ENCODE results near the gene ZNF548.
A peak's percentile ranks its signal among the peaks of the same experiment; 100 is the strongest.

ZNF548 gene

DNA sequence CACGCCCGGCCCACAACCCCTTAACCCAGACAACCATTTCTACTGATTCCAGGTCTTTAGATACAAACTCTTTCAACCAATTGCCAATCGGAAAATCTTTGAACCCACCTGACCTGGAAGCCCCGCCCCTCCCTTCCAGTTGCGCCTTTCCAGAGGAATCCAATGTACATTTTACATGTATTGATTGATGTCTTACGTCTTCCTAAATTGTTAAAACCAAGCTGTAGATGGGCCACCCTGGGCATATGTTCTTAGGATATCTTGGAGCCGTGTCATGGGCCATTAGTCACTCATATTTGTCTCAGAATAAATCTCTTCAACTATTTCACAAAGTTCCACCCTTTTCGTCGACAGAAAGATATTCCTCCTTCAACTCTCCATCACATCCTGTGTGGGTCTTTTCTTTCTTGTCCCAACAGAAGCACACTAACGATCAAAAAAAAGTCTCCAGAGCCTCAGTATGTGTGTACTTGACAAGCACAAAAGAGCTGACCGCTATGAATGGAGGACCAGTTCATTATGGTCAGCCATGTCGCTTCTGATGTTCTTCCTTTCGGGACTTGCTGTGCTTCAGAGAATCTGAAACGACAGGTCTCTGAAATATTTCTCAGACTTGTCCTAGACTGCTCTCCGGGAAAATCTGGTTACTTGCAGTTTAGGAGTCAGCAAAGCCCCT, 44.9 kb downstream of the ZNF548 start:
- Histone ChIP-seq H3K27me3 (ENCODE audit: control insufficient read depth in 5 of 5, insufficient read depth in 4 of 5, low read length in 5 of 5) (no peaks in the 10 kb centered on the region), H3K4me1 (ENCODE audit: control insufficient read depth in 5 of 5, insufficient read depth in 5 of 5, low read length in 5 of 5) (peaks cover 4 to 22% (median 19%) of the 10 kb centered on the region in 5 donors), H3K9ac (ENCODE audit: low read length in 5 of 5) (peak overlapping the region in 4 of 5 donors; percentile 83 to 91 (median 88)), H3K36me3 (ENCODE audit: control insufficient read depth in 5 of 5, insufficient read depth in 5 of 5, low read length in 5 of 5) (peaks cover 0 to 14% (median 11%) of the 10 kb centered on the region in 5 donors), H3K4me3 (ENCODE audit: low read depth in 1 of 5, low read length in 5 of 5) (peak overlapping the region; percentile 79 to 96 (median 94)), H3K9me3 (ENCODE audit: control insufficient read depth in 5 of 5, low read length in 5 of 5) (peaks cover 0 to 6% (median 0%) of the 10 kb centered on the region in 5 donors), H3K27ac (ENCODE audit: low read depth, low read length) (no peak overlapping the region)

DNA sequence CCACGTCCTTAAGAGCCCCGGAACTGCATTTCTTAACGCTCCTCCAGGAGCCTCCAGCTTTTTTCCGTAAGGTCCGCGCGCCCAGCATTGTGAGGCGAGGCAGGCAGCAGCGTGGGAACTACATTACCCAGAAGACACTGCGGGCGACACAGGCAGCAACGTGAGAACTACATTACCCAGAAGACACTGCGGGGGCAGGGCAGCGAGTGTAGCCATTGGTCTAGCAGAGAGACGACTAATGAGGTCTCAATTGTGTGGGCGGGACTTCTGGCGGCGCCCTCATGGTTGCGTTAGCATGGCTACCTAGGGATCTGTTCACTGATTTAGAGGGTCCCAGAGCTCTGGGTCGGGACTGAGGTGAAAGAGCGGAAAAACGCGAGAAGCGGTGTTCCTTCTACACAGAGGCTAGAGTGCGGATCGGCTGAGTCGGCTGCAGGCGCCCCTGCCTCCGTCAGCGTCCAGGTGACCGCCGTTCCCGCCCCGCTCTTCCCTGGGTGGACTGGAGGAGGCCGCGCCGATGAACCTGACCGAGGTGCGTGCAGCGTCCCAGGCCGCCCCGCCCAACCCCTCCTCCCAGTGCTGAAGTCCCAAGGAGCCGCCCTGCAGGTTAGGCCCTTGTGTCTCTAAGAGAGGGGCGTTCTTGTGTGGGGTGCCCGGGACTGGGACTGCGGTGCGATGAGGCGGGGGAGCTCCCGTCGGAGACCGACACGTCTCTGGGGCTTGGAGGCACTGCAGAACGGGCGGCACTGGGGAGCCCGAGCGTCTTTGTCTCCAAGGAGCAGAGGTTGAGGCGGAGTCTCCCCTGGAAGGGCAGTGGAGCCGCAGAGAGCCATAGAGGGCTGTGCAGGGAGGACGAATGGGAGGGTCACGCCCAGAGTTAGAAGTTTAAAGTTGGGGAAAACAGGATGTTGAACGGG, 45.7 kb downstream of the ZNF548 start, which contains the start of gene ZNF749:
Gene ZNF749, plus strand, starts transcription at position 264 of the 917 bp plus-strand sequence. Its CDS starts 254 bp downstream, at position 518.
- Histone ChIP-seq H3K9ac (ENCODE audit: low read length in 5 of 5) (peak within 1 kb of the TSS; percentile 38 to 91 (median 87)), H3K27ac (ENCODE audit: low read depth, low read length) (no peak within 1 kb of the TSS), H3K4me1 (ENCODE audit: control insufficient read depth in 5 of 5, insufficient read depth in 5 of 5, low read length in 5 of 5) (peaks cover 4 to 22% (median 19%) of the 10 kb centered on the region in 5 donors)

GRCh38 chr19:57436417-57436816, 46.8 kb downstream of the ZNF548 start:
- Histone ChIP-seq H3K27me3 (ENCODE audit: control insufficient read depth in 5 of 5, insufficient read depth in 4 of 5, low read length in 5 of 5) (no peaks in the 10 kb centered on the region), H3K9ac (ENCODE audit: low read length in 5 of 5) (peak overlapping the region in 2 of 5 donors; percentile 83 to 87), H3K4me1 (ENCODE audit: control insufficient read depth in 5 of 5, insufficient read depth in 5 of 5, low read length in 5 of 5) (peaks cover 4 to 22% (median 19%) of the 10 kb centered on the region in 5 donors), H3K9me3 (ENCODE audit: control insufficient read depth in 5 of 5, low read length in 5 of 5) (peaks cover under 1 to 20% (median 4%) of the 10 kb centered on the region in 5 donors), H3K4me3 (ENCODE audit: low read depth in 1 of 5, low read length in 5 of 5) (peak overlapping the region; percentile 83 to 96 (median 94)), H3K27ac (ENCODE audit: low read depth, low read length) (no peak overlapping the region), H3K36me3 (ENCODE audit: control insufficient read depth in 5 of 5, insufficient read depth in 5 of 5, low read length in 5 of 5) (peaks cover 0 to 14% (median 11%) of the 10 kb centered on the region in 5 donors)

More for the DNA sequence above, 45.7 kb downstream of the ZNF548 start, which contains the start of gene ZNF749:
- Histone ChIP-seq H3K36me3 (ENCODE audit: control insufficient read depth in 5 of 5, insufficient read depth in 5 of 5, low read length in 5 of 5) (peaks cover 0 to 14% (median 11%) of the 10 kb centered on the region in 5 donors), H3K4me3 (ENCODE audit: low read depth in 1 of 5, low read length in 5 of 5) (peak within 1 kb of the TSS; percentile 83 to 96 (median 94)), H3K27me3 (ENCODE audit: control insufficient read depth in 5 of 5, insufficient read depth in 4 of 5, low read length in 5 of 5) (no peaks in the 10 kb centered on the region), H3K9me3 (ENCODE audit: control insufficient read depth in 5 of 5, low read length in 5 of 5) (peaks cover 0 to 12% (median 1%) of the 10 kb centered on the region in 5 donors)

DNA sequence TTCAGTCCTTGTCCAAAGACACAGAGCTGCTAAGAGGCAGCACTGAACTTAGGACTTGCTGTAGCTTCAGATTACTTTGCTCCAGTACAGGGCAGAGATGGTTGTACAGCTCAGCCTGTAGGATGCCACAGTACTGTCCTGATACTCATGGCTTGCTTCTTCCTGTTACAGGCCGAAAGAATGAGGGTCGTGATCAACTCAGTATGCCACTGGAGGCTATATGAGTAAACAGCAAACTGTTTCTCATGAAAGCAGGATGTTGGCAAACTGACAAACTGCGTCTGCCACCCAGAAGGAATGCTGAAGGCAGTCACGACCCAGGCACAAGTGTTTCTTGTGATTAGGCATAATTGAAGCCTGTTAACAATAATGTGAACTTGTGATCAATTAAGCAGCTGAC, 48.3 kb downstream of the ZNF548 start:
- peaks cover 0 to 24% (median 15%) of the 10 kb centered on the region in 5 donors for H3K36me3 ChIP-seq (ENCODE audit: control insufficient read depth in 5 of 5, insufficient read depth in 5 of 5, low read length in 5 of 5)
- no peak overlapping the region for H3K4me3 ChIP-seq (ENCODE audit: low read depth in 1 of 5, low read length in 5 of 5)
- no peak overlapping the region for H3K9ac ChIP-seq (ENCODE audit: low read length in 5 of 5)

DNA sequence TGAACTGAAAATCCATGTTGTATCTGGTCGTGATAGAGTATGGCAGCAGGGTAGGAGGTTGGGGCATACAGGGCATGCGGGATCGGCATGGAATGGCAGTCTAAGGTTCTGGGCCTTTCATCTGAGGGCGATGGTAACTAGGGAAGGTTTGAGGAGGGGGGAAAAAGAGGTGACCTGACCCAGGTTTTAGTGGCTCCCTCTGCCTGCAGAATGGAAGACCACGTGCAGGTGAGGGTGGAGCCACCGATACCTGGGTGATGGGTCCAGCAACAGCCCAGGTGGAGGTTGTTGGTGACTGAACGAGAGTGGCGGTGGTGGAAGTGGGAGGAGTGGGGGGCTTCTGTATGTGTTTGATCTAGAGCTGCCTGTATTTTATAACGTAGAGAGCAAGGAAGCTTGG, 49.3 kb downstream of the ZNF548 start:
- H3K4me1 ChIP-seq (ENCODE audit: control insufficient read depth in 5 of 5, insufficient read depth in 5 of 5, low read length in 5 of 5): peaks cover 5 to 22% (median 19%) of the 10 kb centered on the region in 5 donors
- peaks cover 3 to 34% (median 25%) of the 10 kb centered on the region in 5 donors for H3K36me3 ChIP-seq (ENCODE audit: control insufficient read depth in 5 of 5, insufficient read depth in 5 of 5, low read length in 5 of 5)
- no peaks in the 10 kb centered on the region for H3K27me3 ChIP-seq (ENCODE audit: control insufficient read depth in 5 of 5, insufficient read depth in 4 of 5, low read length in 5 of 5)
- no peak overlapping the region for H3K9ac ChIP-seq (ENCODE audit: low read length in 5 of 5)
- peaks cover 14 to 44% (median 21%) of the 10 kb centered on the region in 5 donors for H3K9me3 ChIP-seq (ENCODE audit: control insufficient read depth in 5 of 5, low read length in 5 of 5)
- peak overlapping the region in 1 of 5 donors; percentile 15 for H3K4me3 ChIP-seq (ENCODE audit: low read depth in 1 of 5, low read length in 5 of 5)
- H3K27ac ChIP-seq (ENCODE audit: low read depth, low read length): no peak overlapping the region

More for the DNA sequence above, 48.3 kb downstream of the ZNF548 start:
- Histone ChIP-seq H3K27ac (ENCODE audit: low read depth, low read length) (no peak overlapping the region), H3K4me1 (ENCODE audit: control insufficient read depth in 5 of 5, insufficient read depth in 5 of 5, low read length in 5 of 5) (peaks cover 4 to 22% (median 19%) of the 10 kb centered on the region in 5 donors), H3K9me3 (ENCODE audit: control insufficient read depth in 5 of 5, low read length in 5 of 5) (peaks cover 4 to 34% (median 12%) of the 10 kb centered on the region in 5 donors), H3K27me3 (ENCODE audit: control insufficient read depth in 5 of 5, insufficient read depth in 4 of 5, low read length in 5 of 5) (no peaks in the 10 kb centered on the region)

- H3K4me1 ChIP-seq (ENCODE audit: control insufficient read depth in 5 of 5, insufficient read depth in 5 of 5, low read length in 5 of 5): peaks cover 0 to 9% (median 0%) of the 10 kb centered on the region in 5 donors
- H3K9me3 ChIP-seq (ENCODE audit: control insufficient read depth in 5 of 5, low read length in 5 of 5): peaks cover 25 to 73% (median 39%) of the 10 kb centered on the region in 5 donors
- no peak overlapping the region for H3K27ac ChIP-seq (ENCODE audit: low read depth, low read length)
- H3K27me3 ChIP-seq (ENCODE audit: control insufficient read depth in 5 of 5, insufficient read depth in 4 of 5, low read length in 5 of 5): no peaks in the 10 kb centered on the region
- H3K9ac ChIP-seq (ENCODE audit: low read length in 5 of 5): no peak overlapping the region
- peaks cover 15 to 49% (median 37%) of the 10 kb centered on the region in 5 donors for H3K36me3 ChIP-seq (ENCODE audit: control insufficient read depth in 5 of 5, insufficient read depth in 5 of 5, low read length in 5 of 5)
- peak overlapping the region in 2 of 5 donors; percentile 31 to 54 for H3K4me3 ChIP-seq (ENCODE audit: low read depth in 1 of 5, low read length in 5 of 5)
Observed at GRCh38 chr19:57441979-57442752, 52.5 kb downstream of the ZNF548 start.

- Histone ChIP-seq H3K27me3 (ENCODE audit: control insufficient read depth in 5 of 5, insufficient read depth in 4 of 5, low read length in 5 of 5) (no peaks in the 10 kb centered on the region), H3K4me3 (ENCODE audit: low read depth in 1 of 5, low read length in 5 of 5) (peak overlapping the region in 4 of 5 donors; percentile 25 to 54 (median 32)), H3K9me3 (ENCODE audit: control insufficient read depth in 5 of 5, low read length in 5 of 5) (peaks cover 28 to 77% (median 41%) of the 10 kb centered on the region in 5 donors), H3K27ac (ENCODE audit: low read depth, low read length) (no peak overlapping the region), H3K36me3 (ENCODE audit: control insufficient read depth in 5 of 5, insufficient read depth in 5 of 5, low read length in 5 of 5) (peaks cover 15 to 43% (median 34%) of the 10 kb centered on the region in 5 donors), H3K4me1 (ENCODE audit: control insufficient read depth in 5 of 5, insufficient read depth in 5 of 5, low read length in 5 of 5) (peaks cover 0 to 9% (median 0%) of the 10 kb centered on the region in 5 donors), H3K9ac (ENCODE audit: low read length in 5 of 5) (no peak overlapping the region)
Observed at GRCh38 chr19:57443121-57443696, 53.6 kb downstream of the ZNF548 start.

DNA sequence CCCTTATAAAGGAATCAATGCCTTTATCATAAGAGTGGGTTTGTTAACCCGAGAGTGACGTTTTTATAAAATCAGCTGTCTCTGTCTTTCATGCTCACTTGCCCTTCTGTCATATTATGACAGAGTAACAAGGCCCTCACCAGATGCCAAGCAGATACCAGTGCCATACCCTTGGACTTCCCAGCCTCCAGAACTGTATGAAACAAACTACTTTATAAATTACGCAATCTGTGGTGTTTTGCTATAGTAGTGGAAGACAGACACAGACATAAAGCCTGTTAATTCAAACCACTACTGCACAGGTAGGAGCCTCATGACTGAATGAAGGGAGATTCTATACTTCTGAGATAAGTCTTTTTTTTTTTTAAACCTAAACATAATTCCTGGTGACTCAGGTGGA, 62.7 kb downstream of the ZNF548 start:
- H3K4me1 ChIP-seq (ENCODE audit: control insufficient read depth in 5 of 5, insufficient read depth in 5 of 5, low read length in 5 of 5): no peaks in the 10 kb centered on the region
- H3K4me3 ChIP-seq (ENCODE audit: low read depth in 1 of 5, low read length in 5 of 5): peak overlapping the region in 1 of 5 donors; percentile 22
- no peak overlapping the region for H3K9ac ChIP-seq (ENCODE audit: low read length in 5 of 5)
- no peak overlapping the region for H3K27ac ChIP-seq (ENCODE audit: low read depth, low read length)
- peaks cover 0 to 4% (median 0%) of the 10 kb centered on the region in 5 donors for H3K36me3 ChIP-seq (ENCODE audit: control insufficient read depth in 5 of 5, insufficient read depth in 5 of 5, low read length in 5 of 5)
- peaks cover 20 to 49% (median 26%) of the 10 kb centered on the region in 5 donors for H3K9me3 ChIP-seq (ENCODE audit: control insufficient read depth in 5 of 5, low read length in 5 of 5)
- H3K27me3 ChIP-seq (ENCODE audit: control insufficient read depth in 5 of 5, insufficient read depth in 4 of 5, low read length in 5 of 5): no peaks in the 10 kb centered on the region

All from subcutaneous abdominal adipose tissue (tissue), 5 donors.